ENCODE data around the gene ACTR2.
"Not testable (repeated sequence)": the region's sequence is repeated elsewhere in the genome, so short reads cannot be mapped to it uniquely, and the experiment has no call there.

Gene ACTR2

DNA sequence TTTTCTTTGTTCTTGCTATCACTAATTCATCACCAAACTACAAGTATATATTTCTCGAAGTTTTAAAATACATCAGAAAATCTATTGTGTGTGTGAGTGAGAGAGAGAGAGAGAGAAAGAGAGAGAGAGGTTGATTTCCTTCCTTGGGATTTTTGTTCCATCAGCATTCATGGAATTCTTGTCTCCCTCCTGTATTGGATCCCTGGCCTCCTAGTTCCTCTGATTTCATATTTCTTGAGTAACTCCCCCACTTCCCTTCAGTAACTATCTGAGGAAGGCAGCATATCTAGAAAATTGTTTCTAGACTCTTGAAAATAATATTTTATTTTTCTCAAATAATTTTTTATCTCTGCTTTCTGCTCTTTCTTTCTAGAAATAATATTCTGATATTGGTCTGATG lies 13.3 kb upstream of the ACTR2 start:
- H3K36me3 Mint-ChIP-seq (ENCODE audit: low read depth): peaks cover 10% of the 10 kb centered on the region
- no peak overlapping the region for H3K27ac Mint-ChIP-seq
- DNase-seq: no peak
- H3K4me3 Mint-ChIP-seq: no peak overlapping the region
- H3K27me3 Mint-ChIP-seq: no peaks in the 10 kb centered on the region
- H3K9me3 Mint-ChIP-seq: no peaks in the 10 kb centered on the region
- no peaks in the 10 kb centered on the region for H3K4me1 Mint-ChIP-seq (ENCODE audit: low read depth)

- Mint-ChIP-seq H3K4me3 (no peak overlapping the region), H3K27ac (no peak overlapping the region), H3K4me1 (ENCODE audit: low read depth) (no peaks in the 10 kb centered on the region), H3K36me3 (ENCODE audit: low read depth) (peaks cover 13% of the 10 kb centered on the region), H3K9me3 (no peaks in the 10 kb centered on the region), H3K27me3 (no peaks in the 10 kb centered on the region)
- no peak for DNase-seq
Observed at GRCh38 chr2:65214843-65215242, 12.8 kb upstream of the ACTR2 start.

DNA sequence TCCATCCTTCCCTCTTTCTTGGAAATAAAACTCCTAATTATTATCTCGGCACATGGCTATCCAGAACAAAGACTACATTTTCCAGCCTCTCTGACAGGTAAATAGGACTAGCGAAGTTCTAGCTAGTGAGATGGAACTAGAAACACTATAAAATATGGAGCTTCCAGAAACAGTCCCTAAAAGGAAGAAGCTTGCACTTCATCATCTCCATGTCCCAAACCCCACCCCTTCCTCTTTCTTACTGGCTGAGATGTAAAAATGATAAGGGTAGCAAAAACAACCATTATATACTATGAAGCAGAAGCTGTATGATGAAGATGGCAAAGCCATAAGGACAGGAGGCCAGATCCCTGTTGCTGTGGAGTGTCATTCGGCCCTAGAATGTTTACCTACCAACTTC lies 11.7 kb upstream of the ACTR2 start:
- Mint-ChIP-seq H3K36me3 (ENCODE audit: low read depth) (peaks cover 19% of the 10 kb centered on the region), H3K4me1 (ENCODE audit: low read depth) (no peaks in the 10 kb centered on the region), H3K4me3 (no peak overlapping the region), H3K9me3 (no peaks in the 10 kb centered on the region), H3K27ac (no peak overlapping the region), H3K27me3 (no peaks in the 10 kb centered on the region)
- no peak for DNase-seq

DNA sequence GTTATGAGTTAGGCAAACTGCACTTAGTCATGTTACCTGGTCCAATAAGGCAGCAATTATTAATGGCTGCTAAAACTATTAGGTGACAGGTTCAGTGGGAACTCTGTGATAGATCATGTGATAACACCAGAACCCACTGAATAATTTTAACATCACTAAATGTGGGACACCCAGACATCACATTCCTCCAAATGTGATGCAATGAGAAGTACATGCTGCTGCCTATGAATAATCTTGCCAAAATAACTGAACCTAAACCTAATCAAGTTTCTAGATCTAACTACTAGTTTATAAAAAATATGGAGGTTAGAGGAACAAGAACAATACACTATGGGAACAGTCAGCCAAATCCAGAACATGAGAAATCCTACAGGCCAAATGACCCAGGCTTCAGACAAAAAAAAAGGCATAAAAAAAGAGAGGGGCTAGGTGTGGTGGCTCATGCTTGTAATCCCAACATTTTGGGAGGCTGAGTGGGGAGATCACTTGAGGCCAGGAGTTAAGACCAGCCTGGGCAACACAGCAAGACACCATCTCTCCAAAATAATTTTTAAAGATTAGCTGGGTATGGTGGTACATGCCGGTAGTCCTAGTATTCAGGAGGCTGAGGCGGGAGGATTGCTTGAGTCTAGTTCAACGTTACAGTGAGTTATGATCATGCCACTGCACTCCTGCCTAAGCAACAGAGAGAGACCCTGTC lies 7.0 kb upstream of the ACTR2 start:
- no peak for DNase-seq
- Mint-ChIP-seq H3K36me3 (ENCODE audit: low read depth) (peaks cover 25% of the 10 kb centered on the region), H3K27me3 (no peaks in the 10 kb centered on the region), H3K4me1 (ENCODE audit: low read depth) (peaks cover 2% of the 10 kb centered on the region), H3K4me3 (no peak overlapping the region), H3K27ac (no peak overlapping the region), H3K9me3 (no peaks in the 10 kb centered on the region)

DNA sequence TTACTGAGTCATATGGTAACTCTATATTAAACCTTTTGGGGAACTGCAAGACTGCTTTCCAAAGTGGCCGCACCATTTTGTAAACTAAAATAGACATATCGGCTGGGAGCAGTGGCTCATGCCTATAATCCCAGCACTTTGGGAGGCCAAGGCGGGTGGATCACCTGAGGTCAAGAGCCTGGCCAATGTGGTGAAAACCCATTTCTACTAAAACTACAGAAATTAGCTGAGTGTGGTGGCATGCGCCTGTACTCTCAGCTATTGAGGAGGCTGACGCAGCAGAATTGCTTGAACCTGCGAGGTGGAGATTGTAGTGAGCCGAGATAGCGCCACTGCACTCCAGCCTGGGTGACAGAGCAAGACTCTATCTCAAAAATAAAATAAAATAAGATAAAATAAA lies 6.4 kb upstream of the ACTR2 start:
- not testable (repeated sequence) for H3K4me3 Mint-ChIP-seq; H3K4me1 Mint-ChIP-seq (ENCODE audit: low read depth); H3K27ac Mint-ChIP-seq; H3K9me3 Mint-ChIP-seq; H3K27me3 Mint-ChIP-seq; DNase-seq
- H3K36me3 Mint-ChIP-seq (ENCODE audit: low read depth): peaks cover 26% of the 10 kb centered on the region

DNA sequence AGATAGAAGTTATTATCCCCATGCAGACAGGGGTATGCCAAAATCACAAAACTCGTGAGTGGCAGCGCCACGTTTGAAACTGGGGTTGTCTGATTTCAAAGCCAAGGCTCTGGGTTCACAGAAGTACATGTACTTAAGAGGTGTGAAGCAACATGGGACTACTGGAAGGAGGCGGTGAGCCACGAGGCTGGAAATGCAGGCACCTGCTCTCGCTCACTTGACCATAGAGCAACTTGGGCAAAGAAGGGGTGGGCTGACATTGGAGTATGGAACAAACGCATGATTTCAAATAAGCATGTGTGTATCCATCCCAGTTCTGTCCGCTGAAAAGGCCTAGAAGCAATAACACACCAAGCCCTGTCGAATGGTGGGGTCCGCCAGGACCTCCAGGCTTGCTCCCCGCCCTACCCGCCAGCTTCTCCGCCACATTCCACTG lies 593 bp upstream of the ACTR2 start:
- Mint-ChIP-seq H3K4me3 (peak overlapping the region; percentile 99), H3K36me3 (ENCODE audit: low read depth) (peaks cover 51% of the 10 kb centered on the region), H3K4me1 (ENCODE audit: low read depth) (peaks cover 37% of the 10 kb centered on the region), H3K27me3 (no peaks in the 10 kb centered on the region), H3K9me3 (no peaks in the 10 kb centered on the region), H3K27ac (peak overlapping the region; percentile 99)
- DNase-seq: no peak

GRCh38 chr2:65228263-65228750 lies 676 bp downstream of the ACTR2 start:
- Mint-ChIP-seq H3K36me3 (ENCODE audit: low read depth) (peaks cover 58% of the 10 kb centered on the region), H3K4me1 (ENCODE audit: low read depth) (peaks cover 48% of the 10 kb centered on the region), H3K27ac (peak overlapping the region; percentile 99), H3K27me3 (no peaks in the 10 kb centered on the region), H3K9me3 (no peaks in the 10 kb centered on the region), H3K4me3 (peak overlapping the region; percentile 99)
- no peak for DNase-seq

- peaks cover 63% of the 10 kb centered on the region for H3K4me1 Mint-ChIP-seq (ENCODE audit: low read depth)
- no peaks in the 10 kb centered on the region for H3K27me3 Mint-ChIP-seq
- H3K36me3 Mint-ChIP-seq (ENCODE audit: low read depth): peaks cover 76% of the 10 kb centered on the region
- no peaks in the 10 kb centered on the region for H3K9me3 Mint-ChIP-seq
- DNase-seq: no peak
- H3K4me3 Mint-ChIP-seq: peak overlapping the region; percentile 59
- peak overlapping the region; percentile 92 for H3K27ac Mint-ChIP-seq
Observed at GRCh38 chr2:65231121-65231520, 3.5 kb downstream of the ACTR2 start.

DNA sequence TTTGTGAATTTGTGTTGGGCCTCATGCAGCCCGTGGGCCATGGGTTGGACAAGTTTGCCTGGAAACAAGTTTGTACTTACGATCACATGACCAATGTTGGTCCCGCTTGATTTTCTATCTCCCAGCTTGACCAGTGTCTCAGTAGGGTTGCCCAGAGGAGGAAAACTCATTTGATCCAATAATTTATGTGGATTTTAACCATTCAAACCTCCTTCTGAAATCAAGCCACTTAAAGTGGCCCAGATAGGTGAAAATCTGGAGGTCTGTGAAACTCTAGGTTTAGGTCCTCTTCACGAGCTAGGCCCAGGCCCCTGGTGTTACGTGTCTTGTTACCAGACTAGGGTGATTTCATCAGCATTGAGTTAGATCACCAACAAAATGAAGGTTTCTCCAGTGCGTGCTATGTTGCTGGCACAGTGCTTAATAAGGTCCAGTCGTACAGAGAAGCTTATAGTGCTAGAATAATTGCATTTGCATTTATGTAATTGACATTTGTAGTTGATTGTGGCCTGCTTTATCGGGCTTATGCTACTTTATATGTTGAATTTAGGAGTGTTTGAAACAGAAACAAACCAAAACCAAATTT lies 4.4 kb downstream of the ACTR2 start:
- H3K4me3 Mint-ChIP-seq: peak overlapping the region; percentile 59
- H3K4me1 Mint-ChIP-seq (ENCODE audit: low read depth): peaks cover 61% of the 10 kb centered on the region

GRCh38 chr2:65232636-65233035 lies 5.0 kb downstream of the ACTR2 start:
- DNase-seq: no peak
- no peaks in the 10 kb centered on the region for H3K27me3 Mint-ChIP-seq
- peaks cover 65% of the 10 kb centered on the region for H3K4me1 Mint-ChIP-seq (ENCODE audit: low read depth)
- no peaks in the 10 kb centered on the region for H3K9me3 Mint-ChIP-seq
- H3K36me3 Mint-ChIP-seq (ENCODE audit: low read depth): peaks cover 67% of the 10 kb centered on the region
- H3K4me3 Mint-ChIP-seq: peak overlapping the region; percentile 59
- peak overlapping the region; percentile 92 for H3K27ac Mint-ChIP-seq

More for the DNA sequence above, 4.4 kb downstream of the ACTR2 start:
- H3K27ac Mint-ChIP-seq: peak overlapping the region; percentile 92
- H3K27me3 Mint-ChIP-seq: no peaks in the 10 kb centered on the region
- DNase-seq: no peak
- peaks cover 71% of the 10 kb centered on the region for H3K36me3 Mint-ChIP-seq (ENCODE audit: low read depth)
- H3K9me3 Mint-ChIP-seq: no peaks in the 10 kb centered on the region

DNA sequence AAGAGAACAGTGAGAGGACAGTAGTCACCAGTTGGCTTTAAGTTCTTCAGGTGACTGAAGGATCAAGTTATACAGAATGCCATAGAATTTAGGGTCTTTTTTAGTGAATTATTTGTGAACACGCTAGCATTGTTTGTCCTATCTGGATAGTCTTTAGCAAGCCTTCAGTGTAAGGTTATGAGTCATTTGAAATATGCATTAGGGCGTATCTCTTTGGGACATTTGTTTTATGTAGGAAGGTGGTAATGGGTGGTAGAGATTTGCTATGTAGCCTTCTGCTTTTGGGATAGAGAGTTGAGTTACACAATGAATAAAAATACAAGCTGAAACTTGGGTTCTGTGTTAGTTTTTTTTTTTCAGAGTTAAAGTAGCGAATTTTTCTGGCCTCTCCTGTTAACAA lies 13.0 kb downstream of the ACTR2 start:
- peaks cover 64% of the 10 kb centered on the region for H3K36me3 Mint-ChIP-seq (ENCODE audit: low read depth)
- DNase-seq: no peak
- peak overlapping the region; percentile 6 for H3K27ac Mint-ChIP-seq
- no peaks in the 10 kb centered on the region for H3K9me3 Mint-ChIP-seq
- H3K4me1 Mint-ChIP-seq (ENCODE audit: low read depth): peaks cover 45% of the 10 kb centered on the region
- H3K4me3 Mint-ChIP-seq: no peak overlapping the region
- no peaks in the 10 kb centered on the region for H3K27me3 Mint-ChIP-seq

- not testable (repeated sequence) for H3K27me3 Mint-ChIP-seq, DNase-seq, H3K4me3 Mint-ChIP-seq, H3K27ac Mint-ChIP-seq, H3K9me3 Mint-ChIP-seq
- Mint-ChIP-seq H3K36me3 (ENCODE audit: low read depth) (peaks cover 78% of the 10 kb centered on the region), H3K4me1 (ENCODE audit: low read depth) (peaks cover 39% of the 10 kb centered on the region)
Observed at GRCh38 chr2:65244452-65244851, 16.8 kb downstream of the ACTR2 start.

- Mint-ChIP-seq H3K36me3 (ENCODE audit: low read depth) (peaks cover 77% of the 10 kb centered on the region), H3K27ac (no peak overlapping the region), H3K4me1 (ENCODE audit: low read depth) (peaks cover 25% of the 10 kb centered on the region), H3K4me3 (no peak overlapping the region), H3K27me3 (no peaks in the 10 kb centered on the region), H3K9me3 (no peaks in the 10 kb centered on the region)
- no peak for DNase-seq
Observed at GRCh38 chr2:65252640-65253039, 25.0 kb downstream of the ACTR2 start.

- Mint-ChIP-seq H3K4me3 (no peak overlapping the region), H3K27me3 (no peaks in the 10 kb centered on the region), H3K9me3 (no peaks in the 10 kb centered on the region), H3K27ac (peak overlapping the region; percentile 47), H3K36me3 (ENCODE audit: low read depth) (peaks cover 81% of the 10 kb centered on the region), H3K4me1 (ENCODE audit: low read depth) (peaks cover 25% of the 10 kb centered on the region)
- DNase-seq: no peak
Observed at GRCh38 chr2:65255356-65255755, 27.7 kb downstream of the ACTR2 start.

DNA sequence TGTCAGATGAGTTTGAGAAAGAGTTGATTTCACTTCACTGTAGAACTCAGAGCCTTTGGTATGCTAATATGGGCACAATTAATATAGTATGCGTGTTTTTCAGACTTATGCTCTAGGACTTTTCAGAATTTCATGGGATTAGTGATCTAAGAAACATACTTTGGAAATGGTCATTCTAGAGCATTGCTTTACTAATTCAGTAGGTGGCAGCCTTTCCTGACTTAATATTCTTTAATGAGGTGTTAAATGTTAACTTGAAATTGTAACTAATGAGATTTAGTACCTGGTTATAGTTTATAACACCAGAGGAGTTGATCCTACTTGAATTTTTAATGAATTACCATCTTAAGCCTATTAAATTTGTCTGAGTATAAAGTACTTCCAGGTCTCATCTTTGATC lies 28.4 kb downstream of the ACTR2 start:
- peaks cover 79% of the 10 kb centered on the region for H3K36me3 Mint-ChIP-seq (ENCODE audit: low read depth)
- H3K27me3 Mint-ChIP-seq: no peaks in the 10 kb centered on the region
- H3K4me3 Mint-ChIP-seq: no peak overlapping the region
- no peak for DNase-seq
- H3K27ac Mint-ChIP-seq: no peak overlapping the region
- no peaks in the 10 kb centered on the region for H3K9me3 Mint-ChIP-seq
- peaks cover 22% of the 10 kb centered on the region for H3K4me1 Mint-ChIP-seq (ENCODE audit: low read depth)
